Adrenal gland (tissue), 12 donors: ENCODE results near the gene ACTG1. TPM values are rescaled to one million over a fixed set of nuclear protein-coding genes. Genes with fewer than 3 reads are reported as not detected.
"Not testable (repeated sequence)": the region's sequence is repeated elsewhere in the genome, so short reads cannot be mapped to it uniquely, and the experiment has no call there.

Source experiments
- DNase-seq, 7 donors: peaks; one replicate each; pipeline ENCODE4 v3.0.0-alpha.2; 2019 to 2020
- H3K27ac ChIP-seq, 5 donors: fragments of 200-600 bp; sonication (generic) in 4 of 5; 1 replicate in 3 of 5; 2 replicates in 2 of 5; pipeline versions ENCODE4 v1.5.1 to v1.8.0; 2016 to 2020; ENCODE audit warnings: mild to moderate bottlenecking in 1 of 5
- H3K27me3 ChIP-seq: fragments of 200-600 bp; 2 replicates; pipeline ENCODE4 v1.8.0; 2021
- H3K36me3 ChIP-seq, 2 donors: fragments of 200-600 bp; replicated peaks in 1 of 2; 1 replicate in 1 of 2; 2 replicates in 1 of 2; pipeline versions ENCODE4 v1.5.1 to v1.8.0; 2018 to 2022
- H3K4me1 ChIP-seq, 2 donors: fragments of 200-600 bp; replicated peaks in 1 of 2; 1 replicate in 1 of 2; 2 replicates in 1 of 2; pipeline versions ENCODE4 v1.5.1 to v1.8.0; 2018 to 2021
- H3K4me3 ChIP-seq, 4 donors: fragments of 200-600 bp; sonication (generic) in 3 of 4; one replicate each; pipeline ENCODE4 v1.5.1; 2016 to 2018
- H3K9me3 ChIP-seq, 3 donors: fragments of 200-600 bp; sonication (generic) in 1 of 3; replicated peaks in 1 of 3; 1 replicate in 2 of 3; 2 replicates in 1 of 3; pipeline versions ENCODE4 v1.5.1 to v1.8.0; 2016 to 2021
- CTCF ChIP-seq, 6 experiments: fragments of 450-650 bp in 4 of 6; fragments of 200-600 bp in 2 of 6; sonication (generic) in 1 of 6; IDR thresholded peaks; 1 replicate in 5 of 6; 2 replicates in 1 of 6; pipeline versions ENCODE4 v1.5.1 to v1.8.0; 2016 to 2021; ENCODE audit warnings: antibody characterized with exemption in 6 of 6, mild to moderate bottlenecking in 2 of 6, moderate library complexity in 1 of 6
- POLR2A ChIP-seq, 2 donors: fragments of 450-650 bp; IDR thresholded peaks; one replicate each; pipeline ENCODE4 v1.6.1; 2017; ENCODE audit warnings: antibody characterized with exemption in 2 of 2, mild to moderate bottlenecking in 2 of 2, moderate library complexity in 1 of 2
- WGBS, 4 donors: extraction: QIAGEN DNeasy Blood & Tissue Kit in 2 of 4; methylation state at CpG; one replicate each; pipeline versions ENCODE4 v1.1.5 to v1.1.7; 2013 to 2017; 5-methylcytosine and 5-hydroxymethylcytosine counted together
- intact Hi-C, 2 donors: fragments of 100-400 bp; cut with DNase I; formaldehyde crosslinking; loops; one replicate each; pipeline versions ENCODE4 v1.14.1 to v1.15.0; 2022 to 2023
- polyA plus RNA-seq, 3 donors: library from polyadenylated mRNA; stranded (reverse); fragments of 200-250 nt in 2 of 3; fragments of 350-450 nt in 1 of 3; fragmentation: Illumina TruSeq in 1 of 3; extraction: RNeasy Lipid Tissue Mini Kit (QIAGEN cat#74804) in 1 of 3; gene quantifications; one replicate each; pipeline ENCODE4 v1.2.3, GENCODE V29; 2013 to 2014
- total RNA-seq, 9 donors: library from RNA; depleted of rRNA in 4 of 9; stranded (reverse); fragments of >200 nt in 4 of 9; fragments of 120-200 nt in 1 of 9; fragmentation: NEBNext Ultra II Directional in 1 of 9; extraction: Animal tissue kit (Norgen Biotek cat#: 25700) in 1 of 9; gene quantifications; one replicate each; pipeline versions ENCODE4 v1.1.0 to v1.2.4, GENCODE V29; 2013 to 2023
- donor health status: healthy with polysubstance abuse.
- donor health status: Bipolar disorder and iron deficiency.
- donor health status: DM: yes; HTN: yes; CAD: no.
- donor health status: DM: no; HTN: no; CAD: no.
- donor health status: DM: no; HTN: no; CAD: no.
- donor health status: DM: yes; HTN: yes; CAD: no.

Gene ACTG1
- total and polyA plus RNA-seq, 12 donors, result 828 to 6,446 (median 2,144) TPM

- no peak overlapping the region for H3K27ac ChIP-seq
- TF ChIP-seq POLR2A (IDR thresholded peaks at IDR 0.05) (no peak), CTCF (IDR thresholded peaks at IDR 0.05) (no peak)
- no peaks in the 10 kb centered on the region for H3K36me3 ChIP-seq
- no peak overlapping the region for H3K4me3 ChIP-seq
- H3K4me1 ChIP-seq, result peaks cover 0 to 14% of the 10 kb centered on the region in 2 donors
- WGBS, 4 donors, result 39 to 67% (median 54%) methylated on average over 1 to 6 of the region's 6 CpGs
- no peaks in the 10 kb centered on the region for H3K9me3 ChIP-seq
- intact Hi-C loops, result no loop called here
- DNase-seq, result no peak
- H3K27me3 ChIP-seq, result peaks cover 21% of the 10 kb centered on the region
These were observed 21.8 kb upstream of the ACTG1 start for GRCh38 chr17:81534157-81535006.

- TF ChIP-seq CTCF (IDR thresholded peaks at IDR 0.05), result no peak
- TF ChIP-seq POLR2A (IDR thresholded peaks at IDR 0.05), result no peak
- intact Hi-C loops, result no loop called here
- Histone ChIP-seq H3K4me3 (no peak overlapping the region), H3K9me3 (no peaks in the 10 kb centered on the region), H3K36me3 (no peaks in the 10 kb centered on the region), H3K4me1 (peaks cover 0 to 14% of the 10 kb centered on the region in 2 donors), H3K27ac (no peak overlapping the region), H3K27me3 (peaks cover 22% of the 10 kb centered on the region)
- no peak for DNase-seq
- WGBS, 4 donors, result 63 to 67% (median 66%) methylated on average over 10 to 21 of the region's 21 CpGs
These were observed 20.9 kb upstream of the ACTG1 start for GRCh38 chr17:81533339-81534141.

GRCh38 chr17:81532490-81533287 is 20.1 kb upstream of the ACTG1 start:
- peaks cover 0 to 14% of the 10 kb centered on the region in 2 donors for H3K4me1 ChIP-seq
- no peak overlapping the region for H3K27ac ChIP-seq
- intact Hi-C loops, result no loop called here
- 84 to 92% (median 90%) methylated on average over 5 to 11 of the region's 11 CpGs for WGBS, 4 donors
- no peaks in the 10 kb centered on the region for H3K36me3 ChIP-seq
- DNase-seq, result no peak
- TF ChIP-seq POLR2A (IDR thresholded peaks at IDR 0.05) (no peak), CTCF (IDR thresholded peaks at IDR 0.05) (no peak)
- no peak overlapping the region for H3K4me3 ChIP-seq
- peaks cover 26% of the 10 kb centered on the region for H3K27me3 ChIP-seq
- no peaks in the 10 kb centered on the region for H3K9me3 ChIP-seq

GRCh38 chr17:81531998-81532404 is 19.4 kb upstream of the ACTG1 start:
- H3K4me3 ChIP-seq, H3K27ac ChIP-seq, DNase-seq, H3K9me3 ChIP-seq, H3K4me1 ChIP-seq, intact Hi-C loops, H3K36me3 ChIP-seq: not testable (repeated sequence)
- peaks cover 25% of the 10 kb centered on the region for H3K27me3 ChIP-seq
- WGBS, 4 donors, result 84 to 98% (median 94%) methylated on average over 3 of the region's 3 CpGs

- intact Hi-C loops, DNase-seq, H3K4me1 ChIP-seq, H3K9me3 ChIP-seq, H3K36me3 ChIP-seq, H3K27ac ChIP-seq, H3K4me3 ChIP-seq: not testable (repeated sequence)
- H3K27me3 ChIP-seq, result peaks cover 23% of the 10 kb centered on the region
- WGBS, 4 donors, result 81 to 87% (median 81%) methylated on average over 6 of the region's 6 CpGs
These were observed 18.4 kb upstream of the ACTG1 start for GRCh38 chr17:81531013-81531412.
